Activated T-cell treated with anti-CD3 and anti-CD28 coated beads, Interleukin-2, amount 50 U/mL, for 48 hours (primary cell): ENCODE results near the gene EQTN.

Experiments
- DNase-seq, 2 experiments: peaks; one replicate each; pipeline ENCODE4 v3.0.0-alpha.2; 2020

The EQTN gene

GRCh38 chr9:27297050-27297449 is at the start of gene EQTN:
EQTN (minus strand) TSS chr9:27297150; CDS start chr9:27297055, 95 bp downstream.
- no peak for DNase-seq

- no peak for DNase-seq
These were observed 47.8 kb upstream of the EQTN start for GRCh38 chr9:27344776-27345175.

- DNase-seq = no peak
These were observed 44.8 kb upstream of the EQTN start for GRCh38 chr9:27341545-27342294.

- DNase-seq = no peak
These were observed 44.1 kb upstream of the EQTN start for GRCh38 chr9:27340961-27341511.

- DNase-seq = no peak
These were observed 43.3 kb upstream of the EQTN start for GRCh38 chr9:27340285-27340674.

GRCh38 chr9:27339661-27340284 is 42.8 kb upstream of the EQTN start:
- DNase-seq = no peak

GRCh38 chr9:27338527-27338903 is 41.6 kb upstream of the EQTN start:
- DNase-seq = no peak

- DNase-seq = no peak
These were observed 41.0 kb upstream of the EQTN start for GRCh38 chr9:27337833-27338526.

GRCh38 chr9:27337236-27337635 is 40.3 kb upstream of the EQTN start:
- DNase-seq = no peak

- no peak for DNase-seq
These were observed 39.9 kb upstream of the EQTN start for GRCh38 chr9:27336829-27337228.

GRCh38 chr9:27336126-27336525 is 39.2 kb upstream of the EQTN start:
- DNase-seq = no peak

GRCh38 chr9:27335075-27335474 is 38.1 kb upstream of the EQTN start:
- DNase-seq = no peak

GRCh38 chr9:27333241-27334052 is 36.5 kb upstream of the EQTN start:
- peak; percentile 62 for DNase-seq

- no peak for DNase-seq
These were observed 34.4 kb upstream of the EQTN start for GRCh38 chr9:27331393-27331792.

GRCh38 chr9:27329291-27329690 is 32.3 kb upstream of the EQTN start:
- DNase-seq = no peak

GRCh38 chr9:27328483-27328882 is 31.5 kb upstream of the EQTN start:
- DNase-seq = no peak

GRCh38 chr9:27311184-27311583 is 14.2 kb upstream of the EQTN start:
- no peak for DNase-seq

- DNase-seq = no peak
These were observed 13.6 kb upstream of the EQTN start for GRCh38 chr9:27310582-27310981.

- no peak for DNase-seq
These were observed 11.9 kb upstream of the EQTN start for GRCh38 chr9:27308691-27309390.

- no peak for DNase-seq
These were observed 7.6 kb upstream of the EQTN start for GRCh38 chr9:27304521-27304920.

GRCh38 chr9:27303219-27303618 is 6.3 kb upstream of the EQTN start:
- no peak for DNase-seq

GRCh38 chr9:27293996-27294395 is 3.0 kb downstream of the EQTN start:
- no peak for DNase-seq
